Measurements from ENCODE around the gene PUM1.
A peak's percentile ranks its signal among the peaks of the same experiment; 100 is the strongest.
"Not testable (repeated sequence)": the region's sequence is repeated elsewhere in the genome, so short reads cannot be mapped to it uniquely, and the experiment has no call there.

PUM1 gene

DNA sequence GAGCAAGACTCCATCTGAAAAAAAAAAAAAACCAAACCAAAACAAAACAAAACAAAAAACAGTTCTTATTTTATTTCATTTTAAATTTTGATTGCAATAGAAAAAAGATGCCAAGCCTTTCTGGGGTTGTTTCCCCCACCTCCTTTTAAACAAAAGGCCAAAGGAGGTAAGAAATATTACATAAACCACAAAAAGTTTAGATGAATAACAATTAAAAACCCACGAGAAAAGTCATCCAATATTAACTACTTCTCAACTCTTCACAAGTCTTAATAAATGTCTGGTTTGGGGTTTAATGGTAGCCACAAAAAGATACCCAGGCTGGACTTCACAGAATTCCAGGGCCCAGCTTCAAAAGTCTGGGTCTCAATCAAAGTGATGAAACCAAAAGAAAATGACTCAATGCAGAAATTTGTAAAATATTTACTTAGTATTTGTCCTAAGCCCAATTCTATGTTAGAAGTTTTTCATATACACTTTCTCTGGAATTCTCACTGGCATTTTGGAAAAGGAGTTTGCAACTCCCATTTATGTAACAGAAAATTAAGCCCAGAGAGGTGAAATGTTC lies 110.0 kb downstream of the PUM1 start:
- DNase-seq = no peak

DNA sequence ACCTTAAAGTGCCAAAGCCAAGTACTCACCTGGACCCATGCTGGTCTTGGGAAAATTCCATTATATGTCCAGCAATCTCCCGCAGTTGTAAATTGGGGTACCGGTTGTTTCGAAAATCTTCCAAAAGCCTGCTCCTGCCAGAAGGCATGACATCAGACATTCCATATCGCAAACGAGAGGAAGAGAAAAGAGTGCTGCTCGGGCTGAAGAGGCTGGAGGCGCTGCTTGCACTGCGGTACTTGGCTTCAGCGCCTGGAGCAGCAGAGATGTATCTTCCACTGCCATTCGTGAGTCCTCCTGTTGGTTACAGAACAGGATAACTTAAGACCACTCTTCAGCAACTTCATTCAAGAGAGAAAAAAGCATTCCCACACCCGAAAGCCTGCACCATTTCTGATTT lies 111.8 kb downstream of the PUM1 start:
- DNase-seq = no peak

DNA sequence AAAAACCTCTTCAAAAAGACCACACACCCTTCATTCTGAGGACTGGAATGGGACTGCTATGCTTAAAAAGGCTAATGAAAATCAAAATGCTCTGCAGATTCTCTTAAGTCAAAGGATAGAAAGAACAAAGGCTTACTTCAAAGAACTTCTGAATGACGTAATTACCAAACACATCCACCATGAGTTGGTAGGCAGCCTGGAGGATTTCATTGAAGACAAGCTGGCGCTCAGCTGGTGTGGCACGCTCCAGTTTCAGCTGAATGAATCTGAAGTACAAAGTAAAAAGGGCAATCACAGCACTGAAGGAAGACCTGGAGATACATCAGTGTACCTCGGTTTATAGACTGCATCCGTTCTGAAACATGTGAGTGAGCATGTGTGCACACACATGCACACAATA lies 113.4 kb downstream of the PUM1 start:
- DNase-seq = no peak

DNA sequence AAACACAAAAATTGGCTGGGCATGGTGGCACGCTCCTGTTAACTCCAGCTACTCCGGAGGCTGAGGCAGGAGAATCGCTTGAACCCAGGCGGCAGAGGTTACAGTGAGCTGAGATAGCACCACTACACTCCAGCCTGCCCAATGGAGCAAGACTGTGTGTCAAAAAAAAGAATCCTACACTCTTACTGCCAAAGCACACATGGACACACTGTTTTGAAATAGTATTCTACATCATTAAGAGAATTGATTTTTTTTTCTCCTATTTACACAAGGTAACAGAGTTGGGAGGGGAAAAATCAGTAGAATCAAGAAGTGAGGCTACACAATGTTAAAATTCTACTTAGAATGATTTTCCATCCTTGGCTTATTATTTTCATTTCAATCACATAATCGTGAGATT lies 114.8 kb downstream of the PUM1 start:
- DNase-seq = no peak

DNA sequence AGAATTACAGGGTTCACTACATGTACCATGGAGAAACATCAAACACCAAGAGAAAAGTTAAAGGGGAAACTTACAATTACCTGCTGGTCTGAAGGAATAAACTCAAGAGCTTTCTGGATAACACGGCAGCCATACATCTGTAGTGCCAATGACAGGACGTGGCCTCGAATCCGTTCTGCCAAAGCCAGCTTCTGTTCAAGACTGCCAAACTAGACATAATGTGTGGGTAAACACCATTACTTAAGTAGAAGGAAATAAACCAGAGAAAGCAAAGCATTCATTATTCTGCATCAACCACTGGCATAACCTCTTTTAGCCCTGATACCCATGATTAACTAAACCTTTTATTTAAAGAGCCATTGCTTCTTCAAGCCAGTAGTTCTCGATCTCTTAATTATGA lies 115.5 kb downstream of the PUM1 start:
- no peak for DNase-seq

DNA sequence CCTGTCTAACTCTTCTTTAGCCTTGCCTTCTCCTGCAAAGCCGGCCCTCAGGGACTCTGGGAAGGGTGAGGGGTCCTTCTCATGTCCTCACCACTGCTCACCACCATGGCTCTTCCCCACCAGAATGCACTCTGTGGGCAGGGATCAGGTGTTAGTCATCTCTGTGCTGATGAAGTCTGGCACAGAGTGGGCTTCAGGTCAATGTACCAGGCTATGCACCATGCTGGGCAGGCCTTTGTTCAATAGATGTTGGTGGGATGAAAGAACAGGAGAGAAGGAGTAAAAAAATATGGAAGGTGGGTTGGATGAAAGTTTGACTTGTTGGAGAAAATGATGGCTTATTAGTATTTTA lies 116.1 kb downstream of the PUM1 start:
- DNase-seq = not testable (repeated sequence)

DNA sequence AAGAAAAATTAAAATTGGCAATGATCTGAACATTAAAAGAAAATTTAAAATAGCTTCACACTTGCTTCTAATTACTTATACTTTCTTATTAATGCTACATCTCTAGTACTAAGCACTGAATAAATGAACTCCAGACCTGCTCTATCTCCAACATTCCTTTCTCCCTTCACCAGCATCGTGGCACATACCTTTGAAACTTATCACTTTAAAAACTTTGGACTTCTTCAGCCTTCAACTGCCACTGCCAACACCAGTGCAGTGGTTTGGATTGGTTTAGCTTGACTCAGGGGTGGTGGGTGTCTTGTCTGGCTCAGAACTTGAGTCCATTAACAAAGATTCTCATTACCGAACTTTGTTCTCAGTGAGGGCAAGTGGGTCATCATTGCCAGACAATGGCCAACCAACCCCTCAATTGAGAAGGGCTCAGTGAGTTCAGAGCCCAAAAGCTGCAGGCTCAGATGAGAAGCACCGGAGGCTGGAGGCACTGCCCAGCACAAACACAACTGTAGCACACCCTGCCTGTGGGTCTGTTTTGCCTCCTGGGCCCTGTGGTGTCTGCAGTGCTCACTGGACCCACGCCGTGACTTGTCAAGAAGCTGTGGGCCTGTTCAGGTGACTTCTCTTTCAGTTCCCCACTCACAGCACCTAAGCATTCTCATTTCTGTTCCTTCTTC lies 116.6 kb downstream of the PUM1 start:
- not testable (repeated sequence) for DNase-seq

DNA sequence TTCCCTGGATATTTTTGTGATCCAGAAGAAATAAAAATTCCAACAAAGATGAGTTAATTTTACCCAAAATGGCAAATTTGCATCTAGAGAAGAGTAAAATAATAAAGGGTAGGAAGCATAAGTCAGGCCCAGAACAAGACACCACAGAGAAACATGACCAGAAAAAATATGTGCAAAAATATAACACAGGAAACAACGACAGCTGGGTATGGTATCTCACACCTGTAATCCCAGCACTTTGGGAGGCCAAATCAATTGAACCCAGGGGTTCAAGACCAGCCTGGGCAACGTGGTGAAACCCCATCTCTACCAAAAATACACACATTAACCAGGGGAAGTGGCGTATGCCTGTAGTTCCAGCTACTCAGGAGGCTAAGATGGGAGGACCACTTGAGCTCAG lies 117.2 kb downstream of the PUM1 start:
- DNase-seq = no peak

DNA sequence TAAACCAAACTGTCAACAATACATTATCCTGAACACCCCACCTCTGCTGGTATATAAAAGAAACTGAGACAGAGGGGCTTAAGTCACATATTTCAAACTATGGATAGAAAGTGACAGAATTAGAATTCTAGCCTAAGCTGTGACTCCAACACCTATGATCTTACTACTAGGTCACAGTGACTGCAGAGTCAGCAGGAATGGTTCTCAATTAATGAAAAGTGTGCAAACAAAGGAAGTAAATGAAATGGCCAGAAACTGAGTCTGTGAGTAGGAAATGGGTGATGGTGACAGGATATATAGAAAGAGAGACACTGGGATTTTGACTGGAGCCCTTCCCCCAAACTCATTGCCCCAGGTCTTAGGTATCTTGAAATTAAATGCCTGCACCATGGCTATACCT lies 118.3 kb downstream of the PUM1 start:
- DNase-seq = no peak

DNA sequence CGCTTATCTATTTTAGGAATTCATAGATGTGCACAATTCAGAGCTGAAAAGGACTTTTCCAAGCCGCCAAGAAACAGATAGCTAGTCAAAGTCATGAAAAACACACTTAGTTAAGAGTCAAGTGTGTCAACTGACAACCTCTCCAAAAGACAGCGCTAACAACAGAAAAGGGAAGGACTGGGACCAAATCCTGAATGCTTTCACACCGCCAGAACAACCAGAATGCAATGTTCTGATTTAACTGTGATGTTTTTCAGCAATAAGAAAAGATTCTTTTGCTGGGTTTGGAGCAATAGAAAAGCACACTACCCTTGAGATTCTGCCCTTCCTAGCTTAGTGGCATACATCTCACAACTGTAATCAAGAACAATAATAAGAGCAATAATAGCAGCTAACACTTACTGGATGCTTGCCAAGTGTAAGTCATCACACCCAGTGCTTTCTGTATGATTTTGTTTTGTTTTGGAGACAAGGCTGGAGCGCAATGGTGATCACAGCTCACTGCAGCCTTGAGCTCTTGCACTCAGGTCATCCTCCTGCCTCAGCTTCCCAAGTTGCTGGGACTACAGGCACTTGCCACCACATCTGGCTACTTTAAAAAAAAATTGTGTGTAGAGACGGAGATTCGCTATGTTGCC lies 123.1 kb downstream of the PUM1 start:
- DNase-seq = no peak

DNA sequence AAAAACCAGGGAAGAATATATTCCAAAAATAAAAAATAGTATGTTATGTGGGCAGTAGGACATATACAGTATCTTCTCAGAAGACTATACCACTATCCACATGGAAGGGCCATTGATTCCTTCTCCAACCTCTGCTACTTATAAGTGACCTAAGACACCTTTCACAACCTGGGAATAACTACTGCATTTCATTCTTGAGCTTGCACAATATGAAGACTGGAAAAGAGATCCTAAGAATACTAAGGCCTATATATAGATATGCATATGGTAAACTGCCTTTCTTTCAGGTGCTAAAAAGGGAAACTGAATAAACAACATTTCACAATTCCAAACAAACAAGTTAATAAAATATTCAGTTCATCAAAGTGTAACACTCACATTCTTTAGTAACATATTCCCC lies 125.0 kb downstream of the PUM1 start:
- DNase-seq = no peak

DNA sequence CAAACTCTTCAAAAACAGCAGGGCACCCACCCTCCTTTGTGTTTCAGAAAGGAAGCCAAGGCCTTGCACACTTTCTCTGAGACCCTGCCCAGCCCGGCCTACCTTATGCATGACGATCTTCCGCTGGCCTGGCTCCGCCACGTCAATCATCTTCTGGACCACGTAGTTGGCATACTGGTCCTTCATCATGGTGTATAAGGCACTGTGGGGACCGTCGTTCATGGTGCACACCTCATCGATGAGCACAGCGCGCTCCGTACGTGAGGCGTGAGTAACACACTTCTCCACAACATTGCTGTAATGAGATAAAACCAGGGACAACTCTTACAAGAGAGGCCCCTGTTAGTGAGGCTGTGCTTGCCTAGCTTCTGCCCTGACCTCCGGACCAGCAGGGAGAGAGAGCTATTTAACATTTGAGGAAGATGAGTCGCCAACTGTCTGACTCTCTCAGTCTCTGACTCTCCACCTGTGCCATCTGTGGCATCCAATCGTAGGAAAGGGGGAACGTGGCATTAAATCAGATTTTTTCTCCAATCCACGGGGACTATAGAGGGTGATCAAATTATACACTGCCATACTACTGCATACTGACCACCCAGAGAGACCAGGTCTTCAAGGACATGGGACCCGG lies 128.9 kb downstream of the PUM1 start:
- no peak for DNase-seq

DNA sequence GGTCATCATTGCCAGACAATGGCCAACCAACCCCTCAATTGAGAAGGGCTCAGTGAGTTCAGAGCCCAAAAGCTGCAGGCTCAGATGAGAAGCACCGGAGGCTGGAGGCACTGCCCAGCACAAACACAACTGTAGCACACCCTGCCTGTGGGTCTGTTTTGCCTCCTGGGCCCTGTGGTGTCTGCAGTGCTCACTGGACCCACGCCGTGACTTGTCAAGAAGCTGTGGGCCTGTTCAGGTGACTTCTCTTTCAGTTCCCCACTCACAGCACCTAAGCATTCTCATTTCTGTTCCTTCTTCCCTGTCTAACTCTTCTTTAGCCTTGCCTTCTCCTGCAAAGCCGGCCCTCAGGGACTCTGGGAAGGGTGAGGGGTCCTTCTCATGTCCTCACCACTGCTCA lies 129.8 kb downstream of the PUM1 start:
- not testable (repeated sequence) for DNase-seq

DNA sequence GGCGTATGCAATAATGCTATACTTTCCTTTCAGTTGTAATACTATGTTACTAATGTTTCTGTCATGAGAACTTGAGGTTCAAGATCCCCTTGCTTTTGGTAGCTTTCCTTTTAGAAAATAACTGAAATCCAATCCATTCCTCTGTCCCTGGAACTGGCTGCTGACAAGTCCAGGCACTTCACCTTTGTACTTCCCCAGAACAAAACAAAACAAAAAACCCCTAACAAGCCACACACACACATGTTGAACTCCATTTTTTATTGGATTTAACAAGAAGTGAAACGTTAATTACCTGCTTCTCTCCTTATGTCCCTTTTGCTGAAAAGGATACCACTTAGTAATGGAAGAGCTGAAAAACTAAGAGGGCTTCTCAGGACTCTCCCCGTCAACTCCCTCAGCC lies 130.9 kb downstream of the PUM1 start:
- DNase-seq = no peak

DNA sequence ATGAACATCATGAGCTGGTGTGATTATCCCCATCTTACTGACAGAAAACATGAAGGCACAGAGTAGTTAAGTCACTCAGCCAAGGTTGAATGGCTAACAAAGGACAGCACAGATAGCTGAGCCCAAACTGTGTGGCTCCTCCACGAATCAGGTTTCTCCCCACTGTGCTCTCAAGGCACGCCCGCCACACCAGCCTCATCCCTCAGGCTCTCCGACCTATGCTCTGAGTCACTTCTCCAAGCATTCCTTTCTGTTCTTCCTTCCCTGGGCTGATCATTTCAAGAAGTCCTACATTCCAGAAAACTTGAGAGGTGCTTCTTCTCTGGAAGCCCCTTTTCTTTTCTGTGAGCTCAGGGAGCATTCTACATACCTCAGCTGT lies 131.7 kb downstream of the PUM1 start:
- DNase-seq = no peak

DNA sequence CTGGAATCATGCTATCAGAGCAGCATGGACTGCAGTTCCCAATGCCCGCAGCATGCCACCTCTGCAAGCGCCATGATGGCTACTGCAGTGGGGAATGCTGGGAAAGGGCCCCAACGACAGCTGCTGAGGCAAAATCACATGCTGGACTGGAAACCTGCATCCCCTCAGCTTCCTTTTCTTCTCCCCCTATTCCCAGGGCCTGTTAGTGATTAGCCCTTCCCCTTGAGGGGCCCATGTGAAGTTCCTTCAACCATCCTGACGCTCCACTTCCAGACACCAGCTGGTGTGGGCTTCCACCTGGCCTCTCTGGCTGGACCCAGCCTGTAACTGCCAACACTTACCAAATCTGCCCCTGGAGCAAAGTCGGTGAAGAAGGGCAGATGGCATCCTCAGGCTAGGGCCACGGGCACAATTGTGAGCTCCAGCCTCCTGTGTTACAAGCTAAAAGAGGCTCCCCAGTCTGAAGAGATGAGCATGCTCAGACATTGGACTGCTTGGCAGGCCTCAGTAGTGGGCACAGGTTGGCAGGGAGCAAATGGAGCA lies 134.8 kb downstream of the PUM1 start:
- DNase-seq = no peak

DNA sequence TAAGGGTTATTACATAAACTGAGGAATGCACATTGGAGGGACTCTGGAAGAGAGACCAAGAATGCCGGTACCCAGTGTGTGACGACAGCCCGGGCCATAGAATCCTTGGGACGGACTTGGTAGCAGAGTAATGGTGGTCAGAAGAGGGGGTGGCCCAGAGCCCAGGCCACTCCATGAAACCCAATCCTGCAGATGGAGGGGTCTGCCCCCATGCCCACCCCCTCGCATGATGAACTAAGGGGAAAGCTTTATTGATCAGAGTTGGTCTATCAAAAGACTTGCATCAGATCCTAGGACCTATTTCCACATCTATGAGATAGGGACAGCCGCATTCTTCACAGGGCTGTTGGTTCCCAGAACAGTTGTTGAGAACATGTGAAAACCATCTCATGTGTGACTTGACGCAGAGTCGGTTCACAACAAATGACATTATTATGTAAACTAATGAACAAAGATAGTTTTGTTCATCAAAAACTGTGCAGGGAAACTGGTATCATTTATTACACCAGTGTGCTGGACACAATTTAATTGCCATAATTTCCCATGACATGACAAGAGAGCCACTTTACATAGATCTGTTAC lies 135.5 kb downstream of the PUM1 start:
- DNase-seq = no peak

DNA sequence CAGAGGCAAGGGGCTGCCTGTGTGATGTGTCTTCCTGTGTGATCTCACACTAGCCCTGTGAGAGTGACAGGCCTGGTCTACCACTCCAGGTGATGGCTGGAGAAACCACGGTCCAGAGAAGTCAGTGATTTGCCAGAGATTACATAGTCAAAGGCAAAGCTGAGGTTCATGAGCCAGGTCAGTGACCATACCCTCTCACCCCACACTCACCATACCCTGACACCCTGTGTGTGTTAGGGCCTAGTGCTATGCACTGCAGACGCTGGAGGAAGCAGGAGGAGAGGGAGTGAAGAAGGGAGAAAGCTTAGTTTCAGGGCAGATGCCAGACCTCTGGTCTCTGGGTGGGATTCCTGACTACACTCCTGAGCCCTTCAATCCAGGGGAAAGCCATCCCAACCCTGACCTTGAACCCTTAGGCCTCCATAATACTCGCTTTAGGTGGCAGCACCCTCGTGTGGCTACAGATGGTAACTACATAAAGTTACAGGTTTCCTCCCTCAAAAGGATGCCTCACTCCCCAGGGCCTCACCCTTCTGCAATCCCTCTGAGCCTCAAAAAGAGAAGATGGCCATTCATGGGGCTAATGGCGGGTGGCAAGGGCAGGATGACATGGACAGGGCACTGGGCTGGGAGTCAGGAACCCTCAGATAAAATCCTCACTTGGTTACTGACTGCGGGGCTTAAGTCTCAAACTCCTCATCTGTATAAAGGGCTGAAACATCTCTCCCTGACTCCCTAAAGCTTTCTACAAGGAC lies 136.2 kb downstream of the PUM1 start:
- peak in 1 of 4 experiments; percentile 17 for DNase-seq

DNA sequence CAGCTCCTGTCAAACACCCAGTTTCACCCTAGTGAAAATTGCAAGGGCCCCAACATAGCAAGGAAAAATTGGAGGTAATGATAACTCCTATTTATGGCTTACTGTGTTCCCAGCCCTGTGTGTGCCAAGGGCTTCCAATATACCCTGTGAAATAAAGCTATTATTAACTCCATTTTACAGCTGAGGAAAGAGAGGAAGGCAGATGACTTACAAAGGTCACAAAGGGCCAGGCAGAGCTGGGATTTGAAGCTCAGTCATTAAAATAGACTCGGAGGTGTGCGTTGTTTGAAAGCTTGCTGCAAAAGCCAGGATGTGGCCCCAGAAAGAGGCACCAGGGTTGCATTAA lies 136.8 kb downstream of the PUM1 start:
- no peak for DNase-seq

DNA sequence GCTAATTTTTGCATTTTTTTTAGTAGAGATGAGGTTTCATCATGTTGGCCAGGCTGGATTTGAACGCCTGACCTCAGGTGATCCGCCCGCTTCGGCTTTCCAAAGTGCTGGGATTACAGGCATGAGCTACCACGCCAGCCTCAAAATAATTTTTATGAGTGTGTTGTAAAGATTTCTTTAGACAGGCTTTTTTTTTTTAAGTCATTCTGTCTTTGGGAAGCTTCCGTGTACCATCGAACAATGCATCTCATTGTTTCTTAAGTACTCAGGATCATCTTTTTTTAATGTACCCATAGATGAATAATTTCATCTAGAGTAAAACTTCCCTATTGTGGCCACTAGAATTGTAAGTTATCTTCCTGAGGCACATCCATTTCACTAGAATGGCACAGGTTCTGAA lies 137.3 kb downstream of the PUM1 start:
- no peak for DNase-seq

DNA sequence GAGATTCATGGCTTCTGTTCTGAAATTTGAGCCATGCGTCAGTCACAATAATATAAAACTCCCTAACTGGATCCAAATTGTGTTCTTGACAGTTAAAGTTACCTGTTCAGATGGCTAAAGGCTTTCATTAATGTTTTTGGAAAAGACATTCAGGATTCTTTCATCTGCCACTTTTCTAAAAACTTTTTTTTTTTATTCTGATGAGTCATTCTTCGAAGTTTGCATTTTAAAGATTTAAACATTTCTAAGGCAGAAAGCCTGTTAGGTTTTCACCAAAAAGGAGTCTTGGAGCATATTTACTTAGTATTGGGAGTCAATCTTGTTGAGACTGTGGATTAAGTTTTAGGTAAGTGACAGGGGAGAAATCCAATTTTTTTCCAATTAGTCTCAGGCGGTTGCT lies 138.1 kb downstream of the PUM1 start:
- no peak for DNase-seq

DNA sequence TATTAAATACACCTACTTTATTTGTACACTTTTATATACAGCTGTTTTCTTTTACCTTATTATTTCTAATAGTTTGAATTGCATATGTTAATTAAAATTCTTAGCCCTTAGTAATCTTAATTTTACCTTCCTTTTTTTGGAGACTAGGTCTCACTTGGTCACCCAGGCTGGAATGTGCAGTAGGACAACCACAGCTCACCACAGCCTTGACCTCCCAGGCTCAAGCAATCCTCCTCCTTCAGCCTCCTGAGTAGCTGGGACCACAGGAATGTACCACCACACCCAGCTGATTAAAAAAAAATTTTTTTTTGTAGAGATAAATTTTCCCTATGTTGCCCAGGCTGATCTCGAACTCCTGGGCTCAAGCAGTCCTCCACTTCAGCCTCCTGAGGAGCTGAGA lies 141.9 kb downstream of the PUM1 start:
- no peak for DNase-seq

DNA sequence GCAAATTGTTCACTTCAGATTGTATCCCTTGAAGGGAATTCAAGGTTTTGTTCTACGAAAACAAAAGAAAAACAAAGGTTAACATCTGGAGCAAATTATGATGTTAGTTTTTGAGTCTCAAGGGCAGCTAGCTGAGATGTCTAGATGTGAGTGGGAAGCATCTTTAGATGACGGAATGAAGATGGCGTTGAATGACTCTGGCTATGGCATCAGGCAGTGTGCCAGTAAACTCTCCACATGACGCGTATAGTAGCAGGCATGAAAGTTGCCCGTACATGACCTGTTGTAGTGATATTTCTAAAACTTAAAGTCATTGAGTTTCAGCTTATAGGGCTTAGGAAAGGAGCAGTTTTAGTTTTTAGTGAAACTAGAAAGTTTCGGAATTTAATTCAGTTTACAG lies 144.7 kb downstream of the PUM1 start:
- no peak for DNase-seq

All from activated naive CD4-positive, alpha-beta T cell (primary cell).